SKM-1 treated with dmso at 0.1 percent for 144 hours (cell line): ENCODE measurements around the gene ZBTB22.
"Not testable (repeated sequence)": the region's sequence is repeated elsewhere in the genome, so short reads cannot be mapped to it uniquely, and the experiment has no call there.

ENCODE experiments used
- DNase-seq: peaks from one replicate; lab custom pipeline; 2025; ENCODE audit not compliant: unreplicated experiment; lab: John Stamatoyannopoulos, UW

Gene ZBTB22

DNA sequence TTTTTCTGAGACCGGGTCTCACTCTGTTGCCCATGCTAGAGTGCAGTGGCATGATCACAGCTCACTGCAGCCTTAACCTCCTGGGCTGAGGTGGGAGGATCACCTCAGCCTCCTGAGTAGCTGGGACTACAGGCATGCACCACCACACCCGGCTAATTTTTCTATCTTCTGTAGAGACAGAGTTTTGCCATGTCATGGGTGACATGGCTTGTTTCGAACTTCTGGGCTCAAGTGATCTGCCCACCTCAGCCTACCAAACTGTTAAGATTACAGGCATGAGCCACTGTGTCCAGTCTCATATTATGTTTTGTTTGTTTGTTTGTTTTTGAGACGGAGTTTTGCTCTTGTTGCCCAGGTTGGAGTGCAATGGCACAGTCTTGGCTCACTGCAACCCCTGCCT, 32.3 kb downstream of the ZBTB22 start:
- DNase-seq, result not testable (repeated sequence)

DNA sequence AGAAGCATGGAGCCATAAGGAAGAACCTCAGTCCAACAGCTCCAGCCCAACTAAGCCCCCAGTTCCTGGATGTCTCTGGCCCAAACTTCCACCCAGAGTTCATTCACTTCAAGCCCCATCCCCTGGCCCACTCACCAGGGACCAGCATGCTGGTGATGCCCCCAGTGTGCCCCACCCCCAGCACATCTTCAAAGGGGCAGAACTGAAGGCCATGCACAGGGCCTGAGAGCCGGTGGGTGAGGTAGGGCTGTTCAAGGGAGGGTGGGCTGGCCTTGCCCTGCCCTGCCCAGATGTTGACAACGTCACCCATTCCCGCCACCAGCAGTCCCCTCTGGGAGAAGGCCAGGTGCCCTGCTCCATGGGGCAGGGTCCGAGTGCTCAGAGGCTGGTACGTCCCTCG, 37.0 kb downstream of the ZBTB22 start:
- DNase-seq, result no peak

DNA sequence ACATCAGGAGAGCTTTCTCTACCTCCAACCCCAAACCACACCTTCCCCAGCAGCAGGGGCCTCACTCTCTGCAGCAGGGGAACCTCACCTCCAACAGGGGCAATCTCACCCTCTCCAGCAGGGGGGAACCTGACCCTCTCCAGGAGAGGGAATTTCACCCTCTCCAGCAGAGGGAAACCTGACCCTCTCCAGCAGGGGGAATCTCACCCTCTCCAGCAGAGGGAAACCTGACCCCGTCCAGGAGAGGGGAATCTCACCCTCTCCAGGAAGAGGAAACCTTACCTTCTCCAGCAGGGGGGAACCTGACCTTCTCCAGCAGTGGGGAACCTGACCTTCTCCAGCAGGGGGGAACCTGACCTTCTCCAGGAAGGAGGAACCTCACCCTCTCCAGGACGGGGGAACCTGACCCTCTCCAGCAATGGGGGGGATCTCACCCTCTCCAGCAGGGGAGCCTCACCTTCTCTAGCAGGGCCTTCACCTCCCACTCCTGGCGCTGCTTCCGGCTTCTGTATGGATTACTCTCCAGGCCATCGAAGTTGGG, 37.5 kb downstream of the ZBTB22 start:
- no peak for DNase-seq

DNA sequence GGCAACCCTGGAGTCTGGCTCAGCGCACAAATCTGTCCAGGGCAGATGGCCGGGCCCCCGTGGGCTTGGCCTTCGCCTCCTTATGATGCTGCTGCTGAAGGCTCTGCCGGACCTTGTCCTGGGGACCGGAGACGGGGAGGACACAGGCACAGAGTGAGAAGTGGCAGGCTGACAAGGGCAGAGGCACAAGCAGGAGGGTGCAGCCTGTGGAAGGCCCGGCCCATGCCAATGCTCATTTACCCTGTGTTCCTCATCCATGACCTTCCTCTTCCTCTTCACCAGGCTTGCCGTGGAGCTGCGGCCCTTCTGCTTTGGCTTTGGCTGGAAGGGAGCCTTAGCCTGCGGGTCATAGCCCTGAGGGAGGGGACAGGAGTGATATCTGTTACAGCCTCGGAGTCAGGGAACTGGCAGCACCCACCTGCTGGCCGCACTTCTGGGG, 38.3 kb downstream of the ZBTB22 start:
- DNase-seq, result no peak

DNA sequence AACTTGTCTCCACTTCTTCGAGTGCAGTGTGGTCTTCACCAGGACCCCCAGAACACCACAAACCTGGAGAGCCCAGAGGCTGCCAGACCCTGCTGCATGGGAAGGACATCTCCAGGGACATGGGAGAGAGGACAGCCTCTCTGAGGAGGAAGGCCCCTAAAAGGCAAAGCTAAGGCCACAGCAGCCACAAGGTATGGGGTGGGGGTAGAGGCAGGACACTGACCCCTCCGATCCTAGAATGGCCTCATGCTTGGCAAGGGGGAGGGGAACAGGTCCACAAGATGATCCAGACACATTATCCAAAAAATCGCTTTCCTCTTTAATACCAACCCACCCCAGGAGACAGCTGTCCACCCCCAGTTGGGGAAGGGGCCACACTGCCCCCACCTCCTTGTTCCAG, 38.7 kb downstream of the ZBTB22 start:
- DNase-seq, result no peak

DNA sequence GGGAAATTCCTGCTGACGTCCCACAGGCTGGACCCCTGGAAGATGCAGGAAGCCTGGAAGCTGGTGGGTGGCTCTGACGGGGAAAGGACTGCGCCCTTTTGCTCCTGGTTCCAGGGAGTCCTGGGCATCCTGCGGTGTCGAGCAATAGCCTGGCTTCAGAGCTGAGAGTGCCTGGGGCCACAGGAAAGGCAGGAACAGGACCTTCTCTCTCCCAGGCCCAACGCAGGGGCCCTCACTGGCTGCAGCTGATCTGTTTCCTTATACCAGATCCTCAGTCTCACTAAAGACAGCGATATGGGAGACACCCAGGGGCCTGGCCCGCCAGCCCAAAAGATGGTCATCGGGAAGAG, 39.2 kb downstream of the ZBTB22 start:
- no peak for DNase-seq

DNA sequence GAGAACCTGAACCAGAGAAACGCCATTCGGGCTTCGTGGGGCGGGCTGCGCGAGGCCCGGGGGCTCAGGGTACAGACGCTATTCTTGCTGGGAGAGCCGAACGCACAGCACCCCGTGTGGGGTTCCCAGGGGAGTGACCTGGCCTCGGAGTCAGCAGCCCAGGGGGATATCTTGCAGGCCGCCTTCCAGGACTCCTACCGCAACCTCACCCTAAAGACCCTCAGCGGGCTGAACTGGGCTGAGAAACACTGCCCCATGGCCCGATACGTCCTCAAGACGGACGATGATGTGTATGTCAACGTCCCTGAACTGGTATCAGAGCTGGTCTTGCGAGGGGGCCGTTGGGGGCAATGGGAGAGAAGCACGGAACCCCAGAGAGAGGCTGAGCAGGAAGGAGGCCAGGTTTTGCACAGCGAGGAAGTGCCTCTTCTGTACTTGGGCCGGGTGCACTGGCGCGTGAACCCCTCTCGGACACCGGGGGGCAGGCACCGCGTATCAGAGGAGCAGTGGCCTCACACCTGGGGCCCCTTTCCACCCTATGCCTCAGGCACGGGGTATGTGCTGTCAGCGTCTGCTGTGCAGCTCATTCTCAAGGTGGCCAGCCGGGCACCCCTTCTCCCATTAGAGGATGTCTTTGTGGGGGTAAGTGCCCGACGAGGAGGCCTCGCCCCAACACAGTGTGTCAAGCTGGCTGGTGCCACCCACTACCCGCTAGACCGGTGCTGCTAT, 39.7 kb downstream of the ZBTB22 start:
- DNase-seq, result no peak

DNA sequence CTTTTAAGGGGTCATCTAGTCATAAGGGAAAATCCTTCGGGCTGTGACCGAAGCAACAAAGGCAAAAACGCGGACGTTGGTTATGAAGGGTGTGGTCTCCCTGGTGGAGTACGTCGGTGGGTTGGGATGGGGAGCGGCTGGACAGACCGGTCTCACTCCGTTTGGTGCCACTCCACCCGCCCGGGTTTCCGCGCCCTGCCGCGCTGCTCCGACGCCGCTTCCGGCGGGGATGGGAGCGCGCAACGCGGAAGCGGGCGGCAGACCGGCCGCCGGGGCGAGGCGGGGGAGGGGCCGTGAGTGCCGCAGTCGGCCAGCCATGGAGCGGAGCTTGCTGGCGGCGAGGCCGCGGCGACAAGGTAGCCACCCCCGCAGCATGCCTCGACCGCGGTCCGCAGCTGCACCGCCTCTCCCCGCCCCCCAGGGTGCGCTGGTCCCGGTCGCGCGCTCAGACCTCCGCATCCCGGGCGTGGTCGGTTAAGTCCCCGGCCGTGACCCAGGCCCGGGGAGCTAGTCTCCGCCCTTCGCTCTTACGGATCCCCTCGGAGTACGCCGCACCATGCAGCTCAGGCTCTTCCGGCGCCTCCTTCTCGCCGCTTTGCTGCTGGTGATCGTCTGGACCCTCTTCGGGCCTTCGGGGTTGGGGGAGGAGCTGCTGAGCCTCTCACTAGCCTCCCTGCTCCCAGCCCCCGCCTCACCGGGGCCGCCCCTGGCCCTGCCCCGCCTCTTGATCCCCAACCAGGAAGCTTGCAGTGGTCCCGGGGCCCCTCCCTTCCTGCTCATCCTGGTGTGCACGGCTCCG, 40.5 kb downstream of the ZBTB22 start, which contains the start of gene B3GALT4:
Gene B3GALT4 (plus strand): TSS at position 260 of the 799 bp plus-strand sequence. CDS start 297 bp downstream, at position 557.
- no peak for DNase-seq

DNA sequence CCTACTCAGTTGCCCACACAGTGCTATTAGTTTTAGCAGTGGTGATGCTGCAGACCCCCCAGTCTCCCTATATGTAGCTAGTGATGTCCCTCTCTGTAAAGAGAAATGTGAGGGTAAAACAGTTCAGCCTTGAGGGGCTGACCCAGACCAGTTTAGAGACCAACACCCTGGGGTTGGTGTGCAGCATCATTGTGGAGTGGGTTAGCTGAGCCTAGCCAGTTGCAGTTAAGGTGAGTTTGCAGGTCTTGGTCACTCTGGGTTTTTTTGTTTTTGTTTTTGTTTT, 41.0 kb downstream of the ZBTB22 start:
- DNase-seq, result no peak

DNA sequence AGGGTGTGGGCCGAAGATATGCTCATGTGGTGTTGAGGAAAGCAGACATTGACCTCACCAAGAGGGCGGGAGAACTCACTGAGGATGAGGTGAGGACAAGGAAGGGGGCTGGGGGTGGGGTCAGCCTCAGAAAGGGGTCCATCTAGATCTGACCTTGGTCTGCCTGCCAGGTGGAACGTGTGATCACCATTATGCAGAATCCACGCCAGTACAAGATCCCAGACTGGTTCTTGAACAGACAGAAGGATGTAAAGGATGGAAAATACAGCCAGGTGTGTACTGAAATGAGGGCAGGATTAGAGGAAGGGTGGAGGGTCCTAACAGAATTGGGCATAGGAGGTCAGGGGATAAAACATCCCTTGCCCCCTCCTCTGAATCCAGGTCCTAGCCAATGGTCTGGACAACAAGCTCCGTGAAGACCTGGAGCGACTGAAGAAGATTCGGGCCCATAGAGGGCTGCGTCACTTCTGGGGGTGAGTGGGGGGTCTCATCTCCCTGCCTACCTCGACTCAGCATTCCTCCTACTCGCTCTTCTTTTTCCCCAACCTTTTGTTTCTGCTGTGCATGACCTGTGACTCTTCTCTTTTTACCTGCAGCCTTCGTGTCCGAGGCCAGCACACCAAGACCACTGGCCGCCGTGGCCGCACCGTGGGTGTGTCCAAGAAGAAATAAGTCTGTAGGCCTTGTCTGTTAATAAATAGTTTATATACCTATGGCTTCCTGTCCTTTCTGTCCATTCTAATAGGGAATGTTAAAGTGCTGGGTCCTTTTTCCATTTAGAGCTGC, 41.6 kb downstream of the ZBTB22 start:
- not testable (repeated sequence) for DNase-seq

DNA sequence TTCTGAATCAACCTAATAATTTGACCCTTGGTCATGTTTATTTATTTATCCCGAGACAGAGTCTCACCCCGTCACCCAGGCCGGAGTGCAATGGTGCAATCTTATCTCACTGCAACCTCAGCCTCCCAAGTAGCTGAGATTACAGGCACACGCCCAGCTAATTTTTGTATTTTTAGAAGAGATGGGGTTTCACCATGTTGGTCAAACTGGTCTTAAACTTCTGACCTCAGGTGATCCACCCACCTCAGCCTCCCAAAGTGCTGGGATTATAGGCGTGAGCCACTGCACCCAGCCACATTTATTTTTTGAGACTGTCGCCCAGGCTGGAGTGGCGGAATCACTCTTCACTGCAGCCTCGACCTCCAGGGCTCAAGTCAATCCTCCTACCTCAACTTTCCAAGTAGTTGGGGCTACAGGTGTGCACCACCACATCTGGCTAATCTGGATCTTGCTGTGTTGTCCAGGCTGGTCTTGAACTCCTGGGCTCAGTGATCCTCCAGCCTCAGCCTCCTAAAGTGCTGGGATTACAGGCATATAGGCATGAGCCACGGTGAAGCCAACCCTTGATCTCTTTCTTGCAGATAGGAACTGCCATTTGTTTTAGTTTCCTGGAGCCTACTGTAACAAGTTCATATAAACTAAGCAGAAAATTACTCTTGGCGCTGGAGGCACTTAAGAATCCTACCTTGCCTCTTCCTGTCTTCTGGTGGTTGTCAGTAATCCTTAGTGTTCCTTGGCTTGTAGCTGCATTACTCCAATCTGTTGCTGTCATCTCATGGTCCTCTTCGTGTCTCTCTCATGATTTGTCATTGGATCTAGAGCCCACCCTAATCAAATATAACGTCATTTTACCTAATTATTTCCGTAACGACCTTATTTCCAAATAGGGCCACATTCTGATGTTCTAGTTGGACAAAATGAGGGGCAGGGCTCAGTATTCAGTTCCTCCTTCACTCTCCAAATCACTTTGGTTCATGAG, 43.3 kb downstream of the ZBTB22 start:
- DNase-seq, result no peak

DNA sequence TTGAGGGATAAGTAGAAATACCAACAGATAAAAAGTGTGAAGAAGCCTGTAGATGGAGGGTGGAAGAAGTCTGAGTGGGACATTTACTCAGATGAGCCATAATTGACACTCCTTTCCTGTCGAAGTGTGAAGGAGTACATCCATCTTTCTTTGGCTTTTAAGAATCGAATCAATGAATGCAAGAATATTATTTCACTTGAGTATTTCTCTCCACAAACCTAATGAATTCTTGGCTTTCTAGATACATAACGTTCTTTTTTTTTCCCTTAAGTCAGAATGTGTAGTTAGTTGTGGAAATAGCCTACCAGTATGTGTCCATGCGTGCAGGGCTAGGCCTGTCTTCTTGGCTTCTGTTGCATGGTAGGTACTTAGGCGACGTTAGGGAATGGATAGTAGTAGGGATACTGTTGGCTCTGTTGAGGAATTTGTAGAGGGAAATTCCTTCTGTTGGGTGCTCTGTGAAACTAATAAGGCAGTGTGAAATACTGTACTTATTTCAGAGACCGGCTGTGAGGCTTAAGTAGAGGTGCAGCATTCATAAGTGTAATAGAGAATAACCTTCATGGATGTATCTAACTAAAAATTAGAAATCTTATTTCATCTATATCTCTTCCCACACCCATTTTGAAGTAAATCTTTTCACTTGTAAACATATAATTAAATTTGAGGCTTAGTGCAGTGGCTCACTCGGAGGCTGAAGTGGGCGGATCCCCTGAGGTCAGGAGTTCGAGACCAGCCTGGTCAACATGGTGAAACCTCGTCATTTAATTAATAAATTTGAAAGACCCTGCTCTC, 44.2 kb downstream of the ZBTB22 start:
- no peak for DNase-seq

DNA sequence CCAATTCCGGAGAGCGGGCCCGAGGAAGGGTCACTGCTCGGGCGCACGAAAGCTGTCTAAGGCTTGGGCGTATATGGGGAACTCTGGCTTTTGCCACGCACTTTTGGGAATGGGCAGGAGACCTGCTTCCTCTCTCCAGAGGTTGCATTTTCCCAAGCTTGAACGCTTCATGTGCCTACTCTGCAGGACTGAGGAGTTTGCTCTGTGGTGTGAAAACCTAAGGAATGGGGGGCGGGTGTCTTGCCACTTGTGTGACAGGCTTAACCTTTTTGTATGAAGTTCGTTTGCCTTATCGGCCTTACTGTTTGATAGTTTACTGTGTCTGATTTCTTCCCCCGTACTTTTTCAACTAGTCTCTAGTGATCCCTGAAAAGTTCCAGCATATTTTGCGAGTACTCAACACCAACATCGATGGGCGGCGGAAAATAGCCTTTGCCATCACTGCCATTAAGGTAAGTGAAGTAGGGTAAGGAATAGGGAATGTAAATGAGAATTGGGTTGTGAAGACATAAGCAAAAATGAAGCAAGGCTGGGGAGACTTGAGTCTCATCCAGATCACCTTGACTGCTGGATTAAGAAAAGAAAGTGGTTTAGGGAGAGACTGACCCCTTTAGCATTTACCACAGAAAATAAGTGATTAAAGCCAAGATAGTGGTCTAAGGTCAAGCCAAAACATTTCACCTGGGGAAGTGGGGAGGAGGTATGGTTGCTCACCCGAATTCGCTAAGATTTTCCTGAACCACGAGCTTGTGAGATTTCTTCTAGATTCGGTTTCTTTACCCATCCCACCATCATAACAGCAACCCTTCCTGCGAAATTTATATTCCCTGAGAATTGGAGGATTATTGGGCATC, 45.0 kb downstream of the ZBTB22 start:
- DNase-seq, result no peak

DNA sequence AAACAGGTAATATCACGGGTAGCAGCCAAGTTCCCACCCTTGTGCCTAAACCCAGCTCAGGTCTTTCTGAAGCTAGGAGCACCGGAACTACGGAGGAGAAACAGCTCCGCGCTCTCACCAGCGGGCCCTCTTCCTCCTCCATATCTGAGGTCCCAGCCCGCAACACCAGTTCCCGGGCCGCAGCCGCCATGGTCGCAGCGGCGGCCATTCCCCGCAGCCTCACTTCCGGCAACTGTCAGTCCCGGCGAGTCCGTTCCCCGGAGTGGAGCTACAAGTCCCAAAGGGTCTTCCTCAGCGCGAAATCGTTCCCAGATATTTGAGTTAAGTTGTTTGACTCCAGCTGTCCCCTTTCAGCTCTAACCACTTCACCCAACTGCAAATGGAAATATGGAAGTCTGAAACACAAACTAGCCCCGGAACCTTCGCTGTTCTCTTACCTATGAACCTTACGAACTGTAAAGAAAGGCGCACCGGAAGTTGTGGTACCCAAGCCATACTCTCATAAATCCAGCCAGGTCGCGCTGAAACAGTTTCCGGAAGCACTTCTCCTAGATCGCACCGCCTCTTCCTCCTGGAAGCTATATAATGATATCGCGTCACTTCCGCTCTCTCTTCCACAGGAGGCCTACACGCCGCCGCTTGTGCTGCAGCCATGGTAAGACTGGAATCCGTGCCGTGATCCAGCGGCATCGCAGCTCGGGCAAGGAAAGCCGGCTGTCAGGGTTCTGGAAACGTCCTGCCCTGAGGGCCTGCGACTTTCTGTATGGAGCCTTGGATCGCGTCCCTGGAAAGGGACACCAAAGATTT, 45.9 kb downstream of the ZBTB22 start, which contains the start of the genes RPS18 and VPS52:
Gene RPS18 (plus strand): TSS at position 608 of the 807 bp plus-strand sequence. CDS start 45 bp downstream, at position 653.
Gene VPS52 (minus strand): TSS at position 409 of the 807 bp plus-strand sequence. CDS start 201 bp downstream, at position 208.
- peak; percentile 94 for DNase-seq

DNA sequence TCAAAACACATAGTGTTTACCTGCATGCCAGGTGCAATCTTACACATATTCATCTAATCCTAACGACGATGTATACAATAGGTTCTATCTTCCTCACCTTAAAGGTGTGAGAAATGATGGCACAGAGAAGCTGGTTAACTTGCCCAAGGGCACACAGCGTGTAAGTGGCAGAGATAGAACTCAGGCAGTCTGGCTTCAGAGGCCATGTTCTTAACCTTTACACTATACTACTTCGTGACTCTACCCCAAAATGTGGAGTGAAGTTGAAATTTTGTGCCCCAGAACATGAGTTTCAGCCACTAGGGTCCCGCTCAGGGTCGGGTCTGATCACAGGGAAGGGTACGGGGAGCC, 46.5 kb downstream of the ZBTB22 start:
- no peak for DNase-seq
